Prostate gland (tissue), 2 donors: ENCODE data around the gene HDAC4. TPM values are rescaled to one million over a fixed set of nuclear protein-coding genes. Genes with fewer than 3 reads are reported as not detected.

Experiments
- DNase-seq: peaks from one replicate; pipeline ENCODE4 v3.0.0-alpha.2; 2019; ENCODE audit warnings: low spot score
- H3K27ac ChIP-seq, 2 donors: fragments of 200-600 bp; sonication (generic); 2 replicates each; pipeline ENCODE4 v1.5.1; 2017 to 2019
- H3K27me3 ChIP-seq: fragments of 200-600 bp; sonication (generic); replicated peaks from 2 replicates; pipeline ENCODE4 v1.5.1; 2019; ENCODE audit not compliant: insufficient read depth
- H3K36me3 ChIP-seq, 2 donors: fragments of 200-600 bp; sonication (generic); 1 replicate in 1 of 2; 2 replicates in 1 of 2; pipeline versions ENCODE4 v1.5.1 to v1.8.1; 2017 to 2019
- H3K4me1 ChIP-seq: fragments of 200-600 bp; sonication (generic); replicated peaks from 2 replicates; pipeline ENCODE4 v1.5.1; 2019
- H3K4me3 ChIP-seq, 2 donors: fragments of 200-600 bp; sonication (generic); 2 replicates each; pipeline ENCODE4 v1.5.1; 2017 to 2019
- H3K9me3 ChIP-seq: fragments of 200-600 bp; sonication (generic); 2 replicates; pipeline ENCODE4 v1.5.1; 2017
- POLR2A ChIP-seq: fragments of 450-650 bp; IDR thresholded peaks from one replicate; pipeline ENCODE4 v1.6.1; 2016; ENCODE audit warnings: antibody characterized with exemption, mild to moderate bottlenecking
- POLR2AphosphoS5 ChIP-seq: sonication (generic); formaldehyde crosslinking; IDR thresholded peaks from one replicate; pipeline ENCODE4 v1.6.1; 2017; ENCODE audit warnings: antibody characterized with exemption
- WGBS: methylation state at CpG from one replicate; pipeline ENCODE4 v1.1.5; 2018; 5-methylcytosine and 5-hydroxymethylcytosine counted together
- intact Hi-C: fragments of 100-400 bp; cut with DNase I; formaldehyde crosslinking; loops from one replicate; pipeline ENCODE4 v1.14.2; 2022
- total RNA-seq, 2 donors: library from RNA; depleted of rRNA; stranded (reverse); fragments of >200 nt; gene quantifications; one replicate each; pipeline ENCODE4 v1.1.0, GENCODE V29; 2016
- TF ChIP-seq, protein P1 (sequence below), 4 experiments: fragments of 200-600 bp in 2 of 4; fragments of 450-650 bp in 2 of 4; sonication (generic) in 2 of 4; IDR thresholded peaks; 1 replicate in 3 of 4; 2 replicates in 1 of 4; pipeline ENCODE4 v1.5.1; 2016 to 2019; ENCODE audit warnings: antibody characterized with exemption in 4 of 4, mild to moderate bottlenecking in 2 of 4, moderate library complexity in 2 of 4

HDAC4 gene
- total RNA-seq, 2 donors from 2014 or later = 41.8 to 44.2 TPM

DNA sequence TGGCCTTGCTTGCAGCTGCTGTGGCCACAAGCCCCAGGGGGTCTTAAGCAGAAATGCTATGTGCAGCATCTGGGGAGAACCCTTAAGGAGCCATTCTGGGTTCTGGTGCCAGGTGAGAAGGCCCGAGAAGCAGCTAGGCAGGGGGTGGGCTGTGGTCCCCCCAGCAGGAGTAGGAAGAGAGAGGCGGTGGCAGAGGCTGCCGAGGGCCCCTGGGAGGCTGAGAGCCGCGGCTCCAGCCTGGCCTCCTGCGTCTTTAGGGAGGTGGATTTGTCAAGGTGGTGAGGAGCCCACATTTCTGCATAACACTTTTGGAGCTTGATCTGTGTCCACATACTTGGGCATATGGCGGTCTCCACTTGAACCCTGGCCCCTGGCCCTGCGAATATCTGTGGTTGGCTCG is 356.5 kb downstream of the HDAC4 start:
- no peaks in the 10 kb centered on the region for H3K4me1 ChIP-seq
- intact Hi-C loops = no loop called here
- H3K27ac ChIP-seq = no peak overlapping the region
- no peak for DNase-seq
- no peaks in the 10 kb centered on the region for H3K9me3 ChIP-seq
- H3K4me3 ChIP-seq = no peak overlapping the region
- TF ChIP-seq POLR2AphosphoS5 (no peak), POLR2A (no peak)
- TF ChIP-seq, protein P1, sequence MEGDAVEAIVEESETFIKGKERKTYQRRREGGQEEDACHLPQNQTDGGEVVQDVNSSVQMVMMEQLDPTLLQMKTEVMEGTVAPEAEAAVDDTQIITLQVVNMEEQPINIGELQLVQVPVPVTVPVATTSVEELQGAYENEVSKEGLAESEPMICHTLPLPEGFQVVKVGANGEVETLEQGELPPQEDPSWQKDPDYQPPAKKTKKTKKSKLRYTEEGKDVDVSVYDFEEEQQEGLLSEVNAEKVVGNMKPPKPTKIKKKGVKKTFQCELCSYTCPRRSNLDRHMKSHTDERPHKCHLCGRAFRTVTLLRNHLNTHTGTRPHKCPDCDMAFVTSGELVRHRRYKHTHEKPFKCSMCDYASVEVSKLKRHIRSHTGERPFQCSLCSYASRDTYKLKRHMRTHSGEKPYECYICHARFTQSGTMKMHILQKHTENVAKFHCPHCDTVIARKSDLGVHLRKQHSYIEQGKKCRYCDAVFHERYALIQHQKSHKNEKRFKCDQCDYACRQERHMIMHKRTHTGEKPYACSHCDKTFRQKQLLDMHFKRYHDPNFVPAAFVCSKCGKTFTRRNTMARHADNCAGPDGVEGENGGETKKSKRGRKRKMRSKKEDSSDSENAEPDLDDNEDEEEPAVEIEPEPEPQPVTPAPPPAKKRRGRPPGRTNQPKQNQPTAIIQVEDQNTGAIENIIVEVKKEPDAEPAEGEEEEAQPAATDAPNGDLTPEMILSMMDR (IDR thresholded peaks at IDR 0.05) = no peak
- WGBS = 91% methylated on average over 9 of the region's 9 CpGs
- H3K27me3 ChIP-seq = no peaks in the 10 kb centered on the region
- no peaks in the 10 kb centered on the region for H3K36me3 ChIP-seq

DNA sequence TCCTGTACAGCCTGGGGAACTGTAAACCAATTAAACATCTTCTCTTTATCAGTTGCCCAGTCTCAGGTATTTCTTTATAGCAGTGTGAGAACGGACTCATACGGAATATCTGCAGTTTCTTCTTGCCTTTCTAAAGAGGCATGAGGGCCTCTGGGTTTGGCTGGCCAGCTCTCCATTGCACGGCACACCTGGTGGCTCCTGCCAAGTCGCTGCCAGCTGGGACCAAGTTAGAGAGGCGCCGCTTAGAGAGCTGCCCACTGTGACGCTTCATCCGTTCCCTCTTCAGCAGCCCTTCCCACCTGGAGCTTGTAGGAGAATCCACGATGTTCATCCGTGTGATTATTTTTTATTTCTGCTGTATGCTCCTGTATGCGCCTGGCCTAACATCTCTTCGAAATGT is 357.5 kb downstream of the HDAC4 start:
- no peak overlapping the region for H3K27ac ChIP-seq
- 95% methylated on average over 12 of the region's 12 CpGs for WGBS
- H3K9me3 ChIP-seq = no peaks in the 10 kb centered on the region
- no peak overlapping the region for H3K4me3 ChIP-seq
- no peaks in the 10 kb centered on the region for H3K4me1 ChIP-seq
- no peaks in the 10 kb centered on the region for H3K27me3 ChIP-seq
- TF ChIP-seq POLR2AphosphoS5 (no peak), POLR2A (no peak)
- TF ChIP-seq, protein P1 (IDR thresholded peaks at IDR 0.05) = no peak
- DNase-seq = no peak
- intact Hi-C loops = no loop called here
- no peaks in the 10 kb centered on the region for H3K36me3 ChIP-seq

DNA sequence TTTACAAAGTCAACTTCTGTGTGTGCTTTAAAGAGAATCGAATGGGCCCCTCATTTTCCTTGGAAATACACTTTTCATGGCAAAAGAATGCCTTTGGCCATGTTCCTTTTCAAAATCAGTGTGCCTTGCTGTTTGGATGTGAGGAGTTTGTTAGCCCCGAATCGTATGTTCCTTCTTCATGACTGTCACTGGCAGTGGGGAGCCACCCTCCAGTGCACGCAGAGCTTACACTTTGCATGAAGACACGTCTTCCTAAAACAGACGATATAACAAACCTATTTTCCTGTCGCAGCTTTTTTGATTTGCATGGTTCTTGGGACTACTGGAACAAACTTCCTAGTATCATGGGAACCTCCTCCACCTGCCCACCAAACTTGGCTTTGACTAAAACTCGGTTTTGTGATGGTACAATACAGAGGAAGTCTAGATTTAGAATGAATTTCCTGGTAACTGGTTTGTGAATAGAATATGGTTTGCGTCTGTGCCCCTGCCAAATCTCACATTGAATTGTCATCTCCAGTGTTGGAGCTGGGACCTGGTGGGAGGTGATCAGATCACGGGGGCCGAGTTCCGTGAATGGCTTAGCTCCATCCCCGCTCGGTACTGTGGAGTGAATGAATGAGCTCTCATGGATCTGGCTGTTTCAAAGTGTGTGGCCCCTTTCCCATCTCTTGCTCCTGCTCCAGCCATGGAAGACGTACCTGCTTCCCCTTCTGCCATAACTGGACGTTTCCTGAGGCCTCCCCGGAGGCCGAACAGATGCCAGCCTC is 358.1 kb downstream of the HDAC4 start:
- Histone ChIP-seq H3K4me1 (no peaks in the 10 kb centered on the region), H3K27me3 (no peaks in the 10 kb centered on the region), H3K36me3 (no peaks in the 10 kb centered on the region), H3K9me3 (no peaks in the 10 kb centered on the region), H3K27ac (no peak overlapping the region), H3K4me3 (no peak overlapping the region)
- intact Hi-C loops = no loop called here
- 83% methylated on average over 18 of the region's 18 CpGs for WGBS
- DNase-seq = no peak
- TF ChIP-seq POLR2AphosphoS5 = no peak
- no peak for TF ChIP-seq POLR2A
- TF ChIP-seq, protein P1 (IDR thresholded peaks at IDR 0.05) = no peak

DNA sequence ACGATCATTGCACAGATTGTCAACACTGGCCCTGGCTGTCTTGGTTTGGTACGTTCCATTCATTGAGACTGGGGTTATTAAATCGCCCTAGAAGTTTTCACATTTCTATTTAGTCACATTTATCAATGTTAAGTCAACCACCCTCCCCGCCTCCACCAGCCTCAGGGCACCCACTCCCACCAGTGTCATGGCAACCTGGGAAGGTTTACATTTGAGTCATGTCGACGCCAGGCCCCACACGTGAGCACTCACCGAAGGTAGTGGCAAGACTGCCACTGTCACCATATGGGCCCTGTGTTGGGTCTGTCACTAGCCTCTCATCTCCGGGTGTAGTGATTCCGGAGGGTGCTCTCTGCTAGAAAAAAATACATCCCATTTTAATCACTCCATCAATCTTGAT is 358.8 kb downstream of the HDAC4 start:
- no peak for DNase-seq
- intact Hi-C loops = no loop called here
- Histone ChIP-seq H3K27ac (no peak overlapping the region), H3K4me1 (no peaks in the 10 kb centered on the region), H3K4me3 (no peak overlapping the region), H3K27me3 (no peaks in the 10 kb centered on the region), H3K9me3 (no peaks in the 10 kb centered on the region), H3K36me3 (no peaks in the 10 kb centered on the region)
- WGBS = 65% methylated on average over 10 of the region's 10 CpGs
- TF ChIP-seq, protein P1 (IDR thresholded peaks at IDR 0.05) = no peak
- TF ChIP-seq POLR2A (no peak), POLR2AphosphoS5 (no peak)

DNA sequence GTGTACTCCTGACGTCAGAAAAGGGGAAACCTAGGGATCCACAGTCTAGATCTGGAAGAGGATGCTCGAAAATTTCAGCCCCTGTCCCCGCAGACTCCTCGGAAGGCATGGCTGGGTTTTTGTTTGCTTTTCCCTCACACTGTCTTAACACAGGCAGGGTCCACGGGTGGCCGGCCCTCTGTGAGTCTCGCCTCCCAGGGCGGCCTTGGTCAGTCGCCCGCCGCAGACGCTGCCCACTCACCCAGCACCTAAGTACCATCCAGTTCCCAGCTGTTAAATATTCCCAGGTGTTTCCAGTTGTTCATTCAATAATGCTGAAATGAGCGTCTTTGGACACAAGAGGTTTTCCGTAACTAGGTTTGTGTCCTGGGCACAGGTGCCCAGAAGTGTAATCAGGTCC is 359.8 kb downstream of the HDAC4 start:
- intact Hi-C loops = no loop called here
- Histone ChIP-seq H3K27me3 (no peaks in the 10 kb centered on the region), H3K4me3 (no peak overlapping the region), H3K9me3 (no peaks in the 10 kb centered on the region), H3K36me3 (no peaks in the 10 kb centered on the region), H3K4me1 (no peaks in the 10 kb centered on the region), H3K27ac (no peak overlapping the region)
- TF ChIP-seq POLR2A = no peak
- no peak for DNase-seq
- WGBS = 89% methylated on average over 14 of the region's 14 CpGs
